Heart left ventricle (tissue), 16 donors: ENCODE measurements around the gene IFI30. TPM values are rescaled to one million over a fixed set of nuclear protein-coding genes. Genes with fewer than 3 reads are reported as not detected.
A peak's percentile ranks its signal among the peaks of the same experiment; 100 is the strongest.

Source experiments
- ATAC-seq, 4 donors: fragments of 200-7000 bp; cut with Tn5 transposase; one replicate each; pipeline ENCODE4 v1.9.1; 2020 to 2022; ENCODE audit warnings: moderate library complexity in 4 of 4, mild to moderate bottlenecking in 3 of 4, moderate number of reproducible peaks in 1 of 4
- DNase-seq, 5 donors: peaks; one replicate each; pipeline ENCODE4 v3.0.0-alpha.2; 2020
- H3K27ac ChIP-seq, 12 donors: fragments of 200-600 bp; sonication (generic) in 4 of 12; one replicate each; pipeline versions ENCODE4 v1.5.0 to v1.8.0; 2016 to 2022; ENCODE audit warnings: mild to moderate bottlenecking in 2 of 12
- H3K27me3 ChIP-seq, 9 donors: fragments of 200-600 bp; sonication (generic) in 2 of 9; one replicate each; pipeline versions ENCODE4 v1.5.1 to v1.8.0; 2016 to 2022; ENCODE audit warnings: mild to moderate bottlenecking in 3 of 9
- H3K36me3 ChIP-seq, 9 donors: fragments of 200-600 bp; sonication (generic) in 2 of 9; one replicate each; pipeline versions ENCODE4 v1.5.0 to v1.8.0; 2018 to 2022; ENCODE audit warnings: mild to moderate bottlenecking in 2 of 9
- H3K4me1 ChIP-seq, 12 donors: fragments of 200-600 bp; sonication (generic) in 4 of 12; one replicate each; pipeline versions ENCODE4 v1.5.0 to v1.8.0; 2016 to 2022; ENCODE audit warnings: mild to moderate bottlenecking in 3 of 12
- H3K4me3 ChIP-seq, 12 donors: fragments of 200-600 bp; sonication (generic) in 4 of 12; one replicate each; pipeline versions ENCODE4 v1.5.0 to v1.8.0; 2017 to 2022; ENCODE audit warnings: mild to moderate bottlenecking in 9 of 12, moderate library complexity in 4 of 12
- H3K9me3 ChIP-seq, 12 donors: fragments of 200-600 bp; sonication (generic) in 4 of 12; one replicate each; pipeline versions ENCODE4 v1.5.0 to v1.8.0; 2016 to 2022; ENCODE audit warnings: mild to moderate bottlenecking in 1 of 12
- POLR2A ChIP-seq, 2 donors: fragments of 450-650 bp; IDR thresholded peaks; one replicate each; pipeline ENCODE4 v1.6.1; 2017; ENCODE audit warnings: antibody characterized with exemption in 2 of 2, mild to moderate bottlenecking in 2 of 2, moderate library complexity in 2 of 2
- WGBS, 4 donors: extraction: QIAGEN DNeasy Blood & Tissue Kit in 2 of 4; methylation state at CpG; one replicate each; pipeline versions ENCODE4 v1.1.5 to v1.1.7; 2013 to 2018; 5-methylcytosine and 5-hydroxymethylcytosine counted together
- intact Hi-C, 10 donors: fragments of 100-400 bp; cut with DNase I; formaldehyde crosslinking; loops; one replicate each; pipeline versions ENCODE4 v1.11.1 to v1.14.2; 2022
- polyA plus RNA-seq, 2 donors: library from polyadenylated mRNA; stranded (reverse); fragments of 200-250 nt; gene quantifications; one replicate each; pipeline ENCODE4 v1.2.3, GENCODE V29; 2013
- total RNA-seq, 9 donors: library from RNA; depleted of rRNA in 2 of 9; stranded (reverse); fragments of >200 nt in 2 of 9; fragmentation: NEBNext Ultra II Directional in 3 of 9; extraction: Animal tissue kit (Norgen Biotek cat#: 25700) in 3 of 9; gene quantifications; one replicate each; pipeline versions ENCODE4 v1.1.0 to v1.2.4, GENCODE V29; 2016 to 2023
- TF ChIP-seq, protein P1 (sequence below), 12 donors: fragments of 200-600 bp; sonication (generic) in 4 of 12; IDR thresholded peaks; one replicate each; pipeline versions ENCODE4 v1.5.0 to v1.8.0; 2018 to 2022; ENCODE audit warnings: antibody characterized with exemption in 12 of 12, mild to moderate bottlenecking in 5 of 12
- donor health status: ischemic (EF 13 %, LVEDD 7.1; RV severe dilation, severe dysfunction).
- donor health status: healthy with polysubstance abuse.
- donor health status: DM: no; HTN: yes; CAD: no.
- donor health status: DM: no; HTN: no; CAD: no.
- donor health status: ischemic (EF 25% LVEDD 6.9; RV normal size, moderate dysfunction).
- donor health status: ischemic (EF 25% LVEDD 5.7; RV mildly dilated, moderate dysfunction).
- donor health status: healthy.
- donor health status: DM: yes; HTN: yes; CAD: no.
- donor health status: ischemic (EF 35%, LVEDD 5.7; RV mildly dilated, moderate dysfunction).
- donor health status: nonischemic (EF 11% LVEDD 7.7; RV severe dilation, severe dysfunction).
- donor health status: DM: yes; HTN: yes; CAD: no.
- donor health status: PGD.
- donor health status: ischemic (EF 29% LVEDD 5.4; RV normal size, mild dysfunction).
- donor health status: nonischemic (EF 23%, LVEDD 6.1; RV moderate dilation, normal function).

IFI30 gene
- total and polyA plus RNA-seq, 11 donors, result 8.9 to 455 (median 15.2) TPM

DNA sequence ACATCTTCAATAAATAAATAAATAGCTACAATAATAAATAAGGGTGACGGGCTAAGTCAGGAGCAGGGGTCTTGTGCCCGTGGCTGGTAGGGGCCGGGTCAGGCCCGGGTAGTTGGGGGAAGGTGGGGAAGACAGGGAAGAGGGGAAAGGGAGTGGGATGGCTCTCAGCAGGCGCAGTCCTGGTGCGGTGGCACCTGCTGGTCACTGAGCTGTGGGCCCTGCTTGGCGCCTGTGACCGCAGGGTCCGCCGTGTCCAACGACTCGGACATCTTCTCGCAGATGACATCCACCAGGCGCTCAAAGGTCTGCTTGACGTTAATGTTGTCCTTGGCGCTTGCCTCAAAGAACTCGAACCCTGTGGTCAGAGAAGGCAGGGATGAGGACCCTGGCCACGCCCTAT, 23.7 kb downstream of the IFI30 start:
- peaks cover 0 to 58% (median 44%) of the 10 kb centered on the region in 9 donors for H3K36me3 ChIP-seq

DNA sequence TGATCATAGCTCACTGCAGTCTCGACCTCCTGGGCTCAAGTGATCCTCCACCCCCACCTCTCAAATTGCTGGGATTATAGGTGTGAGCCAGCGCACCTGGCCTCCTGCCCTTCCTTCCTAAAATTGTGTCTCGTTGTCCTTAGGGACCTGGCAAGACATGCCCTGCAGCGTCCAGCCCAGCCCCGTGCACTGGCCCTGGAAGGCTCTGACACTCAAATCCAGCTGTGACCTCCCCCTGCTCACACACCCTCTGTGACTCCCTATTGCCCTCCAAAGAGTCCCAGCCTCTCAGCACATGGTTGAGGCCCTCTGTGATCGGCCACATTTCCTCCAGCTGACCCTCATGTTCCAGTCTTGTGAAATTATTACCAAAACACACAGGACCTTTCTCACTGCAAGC, 24.3 kb downstream of the IFI30 start:
- Histone ChIP-seq H3K27ac (no peak overlapping the region), H3K36me3 (peaks cover 0 to 58% (median 44%) of the 10 kb centered on the region in 9 donors), H3K9me3 (no peaks in the 10 kb centered on the region), H3K4me3 (no peak overlapping the region), H3K27me3 (no peaks in the 10 kb centered on the region), H3K4me1 (peaks cover 0 to 24% (median 18%) of the 10 kb centered on the region in 12 donors)
- intact Hi-C loops, result loop anchor here in 1 of 10 donors (10.0 kb wide), 1 partner anchor 127 kb away; the partner anchor contains the start of gene LSM4
- 56 to 65% (median 60%) methylated on average over 6 of the region's 6 CpGs for WGBS, 4 donors
- ATAC-seq, result no peak
- TF ChIP-seq POLR2A (IDR thresholded peaks at IDR 0.05), result no peak
- TF ChIP-seq, protein P1, sequence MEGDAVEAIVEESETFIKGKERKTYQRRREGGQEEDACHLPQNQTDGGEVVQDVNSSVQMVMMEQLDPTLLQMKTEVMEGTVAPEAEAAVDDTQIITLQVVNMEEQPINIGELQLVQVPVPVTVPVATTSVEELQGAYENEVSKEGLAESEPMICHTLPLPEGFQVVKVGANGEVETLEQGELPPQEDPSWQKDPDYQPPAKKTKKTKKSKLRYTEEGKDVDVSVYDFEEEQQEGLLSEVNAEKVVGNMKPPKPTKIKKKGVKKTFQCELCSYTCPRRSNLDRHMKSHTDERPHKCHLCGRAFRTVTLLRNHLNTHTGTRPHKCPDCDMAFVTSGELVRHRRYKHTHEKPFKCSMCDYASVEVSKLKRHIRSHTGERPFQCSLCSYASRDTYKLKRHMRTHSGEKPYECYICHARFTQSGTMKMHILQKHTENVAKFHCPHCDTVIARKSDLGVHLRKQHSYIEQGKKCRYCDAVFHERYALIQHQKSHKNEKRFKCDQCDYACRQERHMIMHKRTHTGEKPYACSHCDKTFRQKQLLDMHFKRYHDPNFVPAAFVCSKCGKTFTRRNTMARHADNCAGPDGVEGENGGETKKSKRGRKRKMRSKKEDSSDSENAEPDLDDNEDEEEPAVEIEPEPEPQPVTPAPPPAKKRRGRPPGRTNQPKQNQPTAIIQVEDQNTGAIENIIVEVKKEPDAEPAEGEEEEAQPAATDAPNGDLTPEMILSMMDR (IDR thresholded peaks at IDR 0.05), result no peak
- DNase-seq, result no peak

More for the DNA sequence above, 23.7 kb downstream of the IFI30 start:
- WGBS, 4 donors, result 88 to 94% (median 93%) methylated on average over 18 of the region's 18 CpGs
- Histone ChIP-seq H3K9me3 (no peaks in the 10 kb centered on the region), H3K27me3 (no peaks in the 10 kb centered on the region), H3K4me1 (peaks cover 0 to 18% (median 12%) of the 10 kb centered on the region in 12 donors), H3K4me3 (no peak overlapping the region), H3K27ac (no peak overlapping the region)
- ATAC-seq, result no peak
- intact Hi-C loops, result loop anchor here in 1 of 10 donors (10.0 kb wide), 1 partner anchor 127 kb away; the partner anchor contains the start of gene LSM4
- no peak for DNase-seq
- TF ChIP-seq, protein P1 (IDR thresholded peaks at IDR 0.05), result no peak
- TF ChIP-seq POLR2A (IDR thresholded peaks at IDR 0.05), result no peak

DNA sequence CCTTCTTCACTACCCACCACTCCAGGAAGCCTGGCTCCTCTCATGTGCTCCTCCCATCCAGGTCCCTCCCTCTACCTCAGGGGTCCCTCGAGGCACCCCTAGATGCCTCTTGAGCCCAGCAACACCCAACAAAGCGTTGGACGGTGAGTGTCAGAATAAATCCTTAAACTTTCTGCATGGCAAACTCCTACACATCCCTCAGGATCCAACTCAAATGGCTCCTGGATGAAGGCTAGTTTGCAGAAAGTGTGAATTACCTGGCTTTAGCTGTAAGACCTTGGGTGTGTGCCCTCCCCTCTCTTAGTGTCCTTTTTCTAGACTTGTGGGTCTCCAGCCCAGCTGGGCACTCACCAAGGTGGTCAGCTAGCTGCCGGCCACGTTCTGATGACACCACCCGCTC, 24.8 kb downstream of the IFI30 start:
- Histone ChIP-seq H3K9me3 (no peaks in the 10 kb centered on the region), H3K4me3 (no peak overlapping the region), H3K36me3 (peaks cover 0 to 58% (median 44%) of the 10 kb centered on the region in 9 donors), H3K27me3 (no peaks in the 10 kb centered on the region), H3K4me1 (peaks cover 0 to 27% (median 21%) of the 10 kb centered on the region in 12 donors), H3K27ac (no peak overlapping the region)
- no peak for TF ChIP-seq POLR2A (IDR thresholded peaks at IDR 0.05)
- TF ChIP-seq, protein P1 (IDR thresholded peaks at IDR 0.05), result no peak
- WGBS, 4 donors, result 91 to 95% (median 92%) methylated on average over 6 of the region's 6 CpGs
- ATAC-seq (no peak), DNase-seq (no peak)
- intact Hi-C loops, result loop anchor here in 1 of 10 donors (10.0 kb wide), 1 partner anchor 126 kb away; the partner anchor contains the start of gene LSM4

DNA sequence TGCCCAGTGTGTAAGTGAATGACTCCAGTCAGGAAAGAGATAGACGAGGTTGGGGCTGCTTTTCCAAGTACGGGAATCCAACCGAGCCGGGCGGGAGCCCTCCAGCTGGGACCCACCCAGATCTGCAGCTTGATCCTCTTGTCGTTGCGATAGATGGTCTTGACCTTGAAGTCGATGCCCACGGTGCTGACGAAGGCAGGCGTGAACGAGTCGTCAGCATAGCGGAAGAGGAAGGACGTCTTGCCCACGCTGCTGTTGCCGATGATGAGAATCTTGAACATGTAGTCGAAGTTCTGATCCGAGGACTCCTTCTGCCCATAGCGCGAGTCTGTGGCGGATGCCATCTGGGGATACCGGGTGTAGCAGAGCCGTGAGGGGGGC, 28.8 kb downstream of the IFI30 start:
- H3K27ac ChIP-seq, result peak overlapping the region in 3 of 12 donors; percentile 51 to 84 (median 84)
- TF ChIP-seq, protein P1 (IDR thresholded peaks at IDR 0.05), result no peak
- no peak for TF ChIP-seq POLR2A (IDR thresholded peaks at IDR 0.05)
- H3K36me3 ChIP-seq, result peaks cover 0 to 39% (median 31%) of the 10 kb centered on the region in 9 donors
- no peak for DNase-seq
- no peaks in the 10 kb centered on the region for H3K9me3 ChIP-seq
- H3K4me3 ChIP-seq, result peak overlapping the region in 3 of 12 donors; percentile 67 to 91 (median 86)
- no peak for ATAC-seq
- H3K27me3 ChIP-seq, result no peaks in the 10 kb centered on the region
- peaks cover 0 to 31% (median 20%) of the 10 kb centered on the region in 12 donors for H3K4me1 ChIP-seq
- intact Hi-C loops, result loop anchor here in 3 of 10 donors (5.0 to 10.0 kb wide), 3 partner anchors 122 to 212 kb away; partner anchors contain the start of genes LSM4 (in 2 of the 3) and SSBP4 (in 1 of the 3)
- WGBS, 4 donors, result 77 to 80% (median 79%) methylated on average over 24 of the region's 24 CpGs
